DMS53 (cell line): ENCODE results near the gene DMRTC2.

Experiments used
- DNase-seq: peaks from one replicate; lab custom pipeline; 2025; lab: John Stamatoyannopoulos, UW

DMRTC2 gene

DNA sequence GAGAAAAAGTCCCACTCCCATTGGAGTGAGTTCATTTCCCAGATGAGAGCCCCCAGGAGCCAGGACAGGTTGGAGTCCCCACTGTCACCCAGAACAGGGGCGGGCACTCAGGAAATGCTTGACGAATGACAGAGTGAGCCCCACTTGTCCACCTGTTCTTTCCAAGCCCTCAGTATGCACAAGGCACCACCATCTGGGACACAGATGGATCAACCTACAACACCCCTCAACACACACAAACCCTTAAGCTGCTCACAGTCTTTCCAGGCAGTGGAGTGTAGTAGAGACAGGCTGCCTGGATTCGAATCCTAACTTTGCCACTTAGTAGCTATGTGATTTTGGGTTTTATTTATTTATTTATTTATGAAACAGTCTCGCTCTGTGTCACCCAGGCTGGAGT is 46.1 kb downstream of the DMRTC2 start:
- no peak for DNase-seq

GRCh38 chr19:41892173-41892902 is 47.5 kb downstream of the DMRTC2 start:
- DNase-seq: no peak

- peak; percentile 67 for DNase-seq
Measured at GRCh38 chr19:41893899-41894298, 49.1 kb downstream of the DMRTC2 start.

DNA sequence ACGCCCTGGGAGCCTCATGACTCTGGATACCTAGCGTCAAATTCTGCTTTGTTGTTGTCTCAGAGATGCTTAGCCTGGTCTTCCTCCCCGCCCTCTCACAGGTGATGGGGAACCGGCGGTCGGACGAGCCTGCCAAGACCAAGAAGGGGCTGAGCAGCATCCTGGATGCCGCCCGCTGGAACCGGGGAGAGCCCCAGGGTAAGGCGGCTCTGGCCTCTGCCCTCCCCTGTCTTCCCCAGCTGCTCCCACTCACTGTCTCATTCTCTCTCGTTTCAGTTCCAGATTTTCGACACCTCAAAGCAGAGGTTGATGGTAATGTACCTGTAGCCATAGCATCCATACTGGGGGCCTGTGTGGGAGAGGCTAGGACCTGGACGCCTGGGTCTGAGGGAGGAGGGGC is 49.5 kb downstream of the DMRTC2 start:
- no peak for DNase-seq

- DNase-seq: peak; percentile 44
Measured at GRCh38 chr19:41895745-41896580, 51.1 kb downstream of the DMRTC2 start.

DNA sequence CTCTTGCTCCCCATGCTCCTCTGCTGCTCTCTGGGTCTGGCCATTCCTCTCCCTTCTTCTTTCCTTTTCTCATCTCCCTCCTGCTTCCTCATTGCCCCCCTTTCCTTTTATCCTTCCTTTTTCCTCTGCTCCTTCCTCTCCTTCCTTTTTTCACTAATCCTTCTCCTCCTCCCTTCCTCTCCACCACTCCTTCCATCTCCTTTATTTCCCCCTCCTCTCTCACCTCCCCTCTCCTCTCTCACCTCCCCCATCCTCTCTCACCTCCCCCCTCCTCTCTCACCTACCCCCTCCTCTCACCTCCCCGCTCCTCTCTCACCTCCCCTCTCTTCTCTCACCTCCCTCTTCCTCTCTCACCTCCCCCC is 51.7 kb downstream of the DMRTC2 start:
- no peak for DNase-seq

GRCh38 chr19:41897181-41897580 is 52.3 kb downstream of the DMRTC2 start:
- no peak for DNase-seq

DNA sequence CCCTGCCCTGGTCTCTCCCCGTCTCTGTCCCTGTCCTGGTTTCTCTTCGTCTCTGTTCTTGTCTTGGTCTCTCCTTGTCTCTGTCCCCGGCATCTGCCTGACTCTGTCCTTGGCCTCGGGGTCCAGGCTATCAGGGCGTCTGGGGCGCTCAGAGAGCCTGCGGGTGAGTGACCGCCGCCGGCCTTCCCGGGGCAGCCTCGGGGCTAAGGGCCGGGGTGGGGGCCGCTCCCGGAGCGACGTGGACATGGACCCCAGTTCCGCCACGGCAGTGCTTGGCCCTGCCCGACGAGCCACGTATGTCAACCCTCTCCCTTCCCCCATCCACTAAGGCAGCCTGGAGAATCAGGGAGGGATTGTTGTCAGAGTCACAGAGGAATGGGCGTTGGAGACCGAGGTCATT is 53.0 kb downstream of the DMRTC2 start:
- DNase-seq: no peak

GRCh38 chr19:41898235-41898634 is 53.4 kb downstream of the DMRTC2 start:
- DNase-seq: no peak
